ENCODE results near the gene CHORDC1.
"Not testable (repeated sequence)": the region's sequence is repeated elsewhere in the genome, so short reads cannot be mapped to it uniquely, and the experiment has no call there.

Gene CHORDC1

DNA sequence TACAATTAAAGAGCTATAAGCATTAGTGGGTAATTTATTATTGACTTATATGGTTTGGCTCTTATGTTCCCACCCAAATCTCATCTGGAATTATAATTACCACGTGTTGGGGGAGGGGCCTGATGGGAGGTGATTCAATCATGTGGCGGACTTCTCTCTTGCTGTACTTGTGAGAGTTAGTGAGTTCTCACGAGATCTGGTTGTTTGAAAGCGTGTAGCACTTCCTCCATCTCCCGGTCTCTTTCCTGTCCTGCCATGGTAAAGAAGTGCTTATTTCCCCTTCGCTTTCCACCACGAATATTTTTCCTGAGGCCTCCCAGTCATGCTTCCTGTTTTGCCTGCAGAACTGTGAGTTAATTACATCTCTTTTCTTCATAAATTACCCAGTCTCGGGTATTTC lies 28.1 kb upstream of the CHORDC1 start:
- DNase-seq (ENCODE audit: extremely low spot score) = no peak
- POLR2A ChIA-PET = no interaction called here
- CTCF ChIA-PET = no interaction called here
- TF ChIP-seq FOXA1 (IDR thresholded peaks at IDR 0.05) (no peak), HDGF (IDR thresholded peaks at IDR 0.05; ENCODE audit: borderline replicate concordance) (no peak), L3MBTL2 (conservative IDR thresholded peaks at IDR 0.05) (no peak), SP1 (IDR thresholded peaks at IDR 0.05) (no peak), FOXK2 (IDR thresholded peaks at IDR 0.05) (no peak), ZNF384 (IDR thresholded peaks at IDR 0.05) (no peak), LEF1 (IDR thresholded peaks at IDR 0.05; ENCODE audit: borderline replicate concordance) (no peak), TARDBP (IDR thresholded peaks at IDR 0.05) (no peak)
- TF ChIP-seq, protein P1, sequence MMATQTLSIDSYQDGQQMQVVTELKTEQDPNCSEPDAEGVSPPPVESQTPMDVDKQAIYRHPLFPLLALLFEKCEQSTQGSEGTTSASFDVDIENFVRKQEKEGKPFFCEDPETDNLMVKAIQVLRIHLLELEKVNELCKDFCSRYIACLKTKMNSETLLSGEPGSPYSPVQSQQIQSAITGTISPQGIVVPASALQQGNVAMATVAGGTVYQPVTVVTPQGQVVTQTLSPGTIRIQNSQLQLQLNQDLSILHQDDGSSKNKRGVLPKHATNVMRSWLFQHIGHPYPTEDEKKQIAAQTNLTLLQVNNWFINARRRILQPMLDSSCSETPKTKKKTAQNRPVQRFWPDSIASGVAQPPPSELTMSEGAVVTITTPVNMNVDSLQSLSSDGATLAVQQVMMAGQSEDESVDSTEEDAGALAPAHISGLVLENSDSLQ (IDR thresholded peaks at IDR 0.05) = no peak

DNA sequence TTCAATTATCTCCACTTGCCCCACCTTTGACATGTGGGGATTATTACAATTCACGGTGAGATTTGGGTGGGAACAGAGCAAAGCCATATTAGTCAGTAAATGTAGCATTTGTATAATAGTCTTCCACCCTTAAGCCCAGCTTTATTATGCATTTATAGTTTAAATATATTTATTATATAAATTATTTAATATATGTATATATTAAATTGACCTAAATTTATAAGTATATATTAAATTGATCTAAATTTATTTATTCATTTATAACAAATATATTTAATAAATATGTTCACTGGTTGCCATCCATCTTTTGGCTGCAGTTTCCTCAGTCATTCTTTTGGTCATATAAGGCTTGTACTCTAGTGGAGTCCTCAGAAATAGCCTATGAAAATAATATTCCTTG lies 23.6 kb upstream of the CHORDC1 start:
- POLR2A ChIA-PET = no interaction called here
- no peak for TF ChIP-seq SUZ12 (IDR thresholded peaks at IDR 0.05)
- TF ChIP-seq LEF1 (IDR thresholded peaks at IDR 0.05; ENCODE audit: borderline replicate concordance) = no peak
- no peak for TF ChIP-seq FOXK2 (IDR thresholded peaks at IDR 0.05)
- no peak for TF ChIP-seq BHLHE40 (IDR thresholded peaks at IDR 0.05; ENCODE audit: borderline replicate concordance)
- TF ChIP-seq L3MBTL2 (conservative IDR thresholded peaks at IDR 0.05) = no peak
- CTCF ChIA-PET = no interaction called here
- no peak for DNase-seq (ENCODE audit: extremely low spot score)

DNA sequence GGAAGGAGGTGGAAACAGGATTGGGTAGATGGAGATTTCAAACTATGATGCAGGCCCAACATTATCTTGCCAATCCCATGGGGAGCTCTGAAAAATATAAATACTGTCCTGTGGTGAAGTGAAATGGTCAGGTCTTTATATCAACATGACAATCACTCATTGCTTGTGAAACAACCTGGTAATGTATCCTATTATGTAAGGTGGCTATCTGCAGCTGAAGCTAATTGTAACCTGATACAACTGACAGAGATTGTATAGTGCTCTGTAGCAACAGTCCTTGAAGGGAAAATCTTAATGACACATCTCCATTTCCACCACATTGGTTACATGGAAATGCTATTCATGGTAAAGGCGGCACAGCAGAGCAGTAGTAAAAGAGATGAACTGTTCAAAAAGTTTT lies 20.7 kb upstream of the CHORDC1 start:
- POLR2A ChIA-PET = interaction anchor here (0.5 kb wide), 1 partner anchor 31 kb away, joined by 4 read pairs; no protein-coding TSS in a partner anchor
- CTCF ChIA-PET = interaction anchor here (0.6 kb wide), 1 partner anchor 1208 kb away, joined by 3 read pairs; no protein-coding TSS in a partner anchor
- TF ChIP-seq TARDBP (IDR thresholded peaks at IDR 0.05) = no peak
- TF ChIP-seq, protein P1 (IDR thresholded peaks at IDR 0.05) = peak; percentile 39
- DNase-seq (ENCODE audit: extremely low spot score) = peak; percentile 12

DNA sequence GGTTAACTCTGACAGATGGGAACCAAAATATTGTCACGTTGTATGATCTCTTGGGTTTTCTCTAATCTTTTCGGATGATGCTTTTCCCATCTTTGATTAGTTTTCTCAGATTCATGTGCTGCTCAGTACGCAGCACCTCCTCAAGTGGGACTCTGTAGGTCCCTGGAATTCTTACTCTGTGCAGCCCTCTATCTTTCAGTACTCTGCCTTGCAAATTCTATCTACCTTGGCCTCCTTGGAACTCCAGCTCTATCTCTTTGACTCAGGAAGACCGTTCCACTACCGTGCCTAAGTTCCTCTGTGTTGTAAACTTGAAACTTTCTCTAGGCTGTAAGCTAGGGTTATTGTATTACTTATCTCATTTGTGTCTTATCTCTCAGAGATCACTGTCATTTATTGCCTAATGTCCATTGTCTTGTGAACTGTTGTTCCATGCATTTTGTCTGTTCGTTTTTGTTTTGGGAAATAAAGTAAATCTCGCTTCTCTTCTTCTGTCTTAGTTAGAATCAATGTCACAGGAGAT lies 20.1 kb upstream of the CHORDC1 start:
- CTCF ChIA-PET = interaction anchor here (0.6 kb wide), 1 partner anchor 1209 kb away, joined by 3 read pairs; no protein-coding TSS in a partner anchor
- DNase-seq (ENCODE audit: extremely low spot score) = no peak
- POLR2A ChIA-PET = no interaction called here
- no peak for TF ChIP-seq HDGF (IDR thresholded peaks at IDR 0.05; ENCODE audit: borderline replicate concordance)
- TF ChIP-seq TARDBP (IDR thresholded peaks at IDR 0.05) = no peak
- no peak for TF ChIP-seq ZNF384 (IDR thresholded peaks at IDR 0.05)
- no peak for TF ChIP-seq CTBP1 (IDR thresholded peaks at IDR 0.05; ENCODE audit: borderline replicate concordance)
- no peak for TF ChIP-seq ELF4 (IDR thresholded peaks at IDR 0.05)
- no peak for TF ChIP-seq FOXK2 (IDR thresholded peaks at IDR 0.05)

DNA sequence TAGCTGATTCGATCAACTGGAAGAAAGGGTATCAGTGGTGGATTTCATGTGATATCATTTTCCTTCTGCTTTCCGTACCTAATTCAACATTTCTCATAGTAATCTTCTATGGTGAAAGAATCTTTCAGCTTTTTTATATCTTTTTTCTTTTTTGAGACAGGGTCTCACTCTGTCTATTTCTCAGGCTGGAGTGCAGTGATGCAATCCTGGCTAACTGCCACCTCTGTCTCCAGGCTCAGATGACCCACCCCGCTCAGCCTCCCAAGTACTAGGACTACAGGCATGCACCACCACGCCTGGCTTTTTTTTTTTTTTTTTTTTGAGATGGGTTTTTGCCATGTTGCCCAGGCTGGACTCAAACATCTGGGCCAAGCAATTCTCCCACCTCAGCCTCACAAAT lies 18.6 kb upstream of the CHORDC1 start:
- ChIA-PET POLR2A (no interaction called here), CTCF (interaction anchor here (1.4 kb wide), 1 partner anchor 23 kb away, joined by 3 read pairs; no protein-coding TSS in a partner anchor)
- TF ChIP-seq ZNF384 (IDR thresholded peaks at IDR 0.05) (peak; percentile 84), ELF4 (IDR thresholded peaks at IDR 0.05) (no peak), SUZ12 (IDR thresholded peaks at IDR 0.05) (no peak), TARDBP (IDR thresholded peaks at IDR 0.05) (no peak), BHLHE40 (IDR thresholded peaks at IDR 0.05; ENCODE audit: borderline replicate concordance) (no peak)
- TF ChIP-seq, protein P1 (IDR thresholded peaks at IDR 0.05) = no peak
- DNase-seq (ENCODE audit: extremely low spot score) = no peak

DNA sequence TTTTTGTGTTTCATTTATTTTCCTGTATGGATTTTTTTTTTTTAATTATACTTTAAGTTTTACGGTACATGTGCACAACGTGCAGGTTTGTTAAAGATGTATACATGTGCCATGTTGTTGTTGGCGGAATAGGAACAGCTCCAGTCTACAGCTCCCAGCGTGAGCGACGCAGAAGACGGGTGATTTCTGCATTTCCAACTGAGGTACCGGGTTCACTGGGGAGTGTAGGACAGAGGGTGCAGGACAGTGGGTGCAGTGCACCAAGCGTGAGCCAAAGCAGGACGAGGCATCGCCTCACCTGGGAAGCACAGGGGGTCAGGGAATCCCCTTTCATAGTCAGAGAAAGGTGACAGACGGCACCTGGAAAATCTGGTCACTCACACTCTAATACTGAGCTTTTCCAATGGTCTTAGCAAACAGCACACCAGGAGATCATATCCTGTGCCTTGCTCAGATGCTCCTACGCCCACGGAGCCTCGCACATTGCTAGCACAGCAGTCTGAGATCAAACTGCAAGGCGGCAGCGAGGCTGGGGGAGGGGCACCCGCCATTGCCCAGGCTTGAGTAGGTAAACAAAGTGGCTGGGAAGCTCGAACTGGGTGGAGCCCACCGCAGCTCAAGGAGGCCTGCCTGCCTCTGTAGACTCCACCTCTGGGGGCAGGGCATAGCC lies 17.3 kb upstream of the CHORDC1 start:
- POLR2A ChIA-PET; DNase-seq (ENCODE audit: extremely low spot score): not testable (repeated sequence)
- peak; percentile 60 for TF ChIP-seq L3MBTL2 (conservative IDR thresholded peaks at IDR 0.05)
- CTCF ChIA-PET = interaction anchor here (1.4 kb wide), 1 partner anchor 22 kb away, joined by 3 read pairs; no protein-coding TSS in a partner anchor

DNA sequence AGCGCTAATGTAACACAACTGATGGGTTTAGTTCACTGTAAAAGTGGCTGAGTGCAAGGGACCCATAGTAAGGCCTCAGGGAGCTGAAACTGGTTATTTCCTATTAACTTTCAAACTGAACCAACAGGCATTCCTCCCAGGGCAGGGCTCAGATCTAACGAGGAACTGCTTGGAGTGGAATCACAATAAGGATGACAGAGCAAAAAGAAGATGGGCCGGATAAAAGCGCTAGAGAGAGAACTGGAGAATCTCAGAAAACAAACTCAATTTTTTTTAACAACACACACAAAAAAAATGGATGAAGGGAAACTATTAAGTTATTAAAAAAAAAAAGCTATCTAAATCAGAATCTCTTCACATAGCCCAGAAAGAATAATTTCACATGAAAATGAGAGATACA lies 14.2 kb upstream of the CHORDC1 start:
- ChIA-PET POLR2A (no interaction called here), CTCF (interaction anchor here (0.6 kb wide), 1 partner anchor 55 kb away, joined by 3 read pairs; no protein-coding TSS in a partner anchor)
- no peak for DNase-seq (ENCODE audit: extremely low spot score)
- TF ChIP-seq FOXM1 (IDR thresholded peaks at IDR 0.05; ENCODE audit: borderline replicate concordance) = no peak
- no peak for TF ChIP-seq NFRKB (IDR thresholded peaks at IDR 0.05)
- no peak for TF ChIP-seq CTBP1 (IDR thresholded peaks at IDR 0.05; ENCODE audit: borderline replicate concordance)
- no peak for TF ChIP-seq LEF1 (IDR thresholded peaks at IDR 0.05; ENCODE audit: borderline replicate concordance)

DNA sequence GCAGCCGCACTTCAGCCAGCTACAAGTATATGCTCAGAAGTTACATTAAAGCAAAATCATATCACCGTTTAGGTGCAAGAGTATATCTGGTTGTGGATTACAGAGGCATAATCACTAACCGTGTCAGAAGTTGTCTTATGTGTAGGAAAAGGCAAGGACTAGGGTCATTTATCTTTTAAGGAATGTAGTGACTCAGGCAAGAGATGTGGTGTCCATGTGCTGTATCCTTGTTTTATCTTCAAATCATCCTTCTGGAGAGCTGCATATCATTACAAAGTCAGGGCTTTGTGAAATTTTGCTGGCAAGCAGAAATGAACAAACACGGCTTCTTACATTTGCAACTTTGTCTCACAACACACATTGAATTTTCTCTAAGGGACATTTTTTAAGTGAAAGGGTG lies 12.7 kb upstream of the CHORDC1 start:
- no peak for DNase-seq (ENCODE audit: extremely low spot score)
- POLR2A ChIA-PET = interaction anchor here (1.1 kb wide), 1 partner anchor 12 kb away, joined by 6 read pairs; the partner anchor contains the start of gene CHORDC1
- CTCF ChIA-PET = no interaction called here
- TF ChIP-seq FOXK2 (IDR thresholded peaks at IDR 0.05) (no peak), SP1 (IDR thresholded peaks at IDR 0.05) (no peak), BHLHE40 (IDR thresholded peaks at IDR 0.05; ENCODE audit: borderline replicate concordance) (no peak), NFRKB (IDR thresholded peaks at IDR 0.05) (no peak), FOXA1 (IDR thresholded peaks at IDR 0.05) (no peak), HDGF (IDR thresholded peaks at IDR 0.05; ENCODE audit: borderline replicate concordance) (no peak)

All from HEK293T (cell line).